RWPE1 (cell line): Measurements from ENCODE around the gene PSG1.
"Not testable (repeated sequence)": the region's sequence is repeated elsewhere in the genome, so short reads cannot be mapped to it uniquely, and the experiment has no call there.

ENCODE experiments used
- CTCF ChIA-PET: fragments of 350-600 bp; sonication (Branson Sonifier 250); formaldehyde crosslinking; extraction: SDS; loops from one replicate; lab custom pipeline; 2021; lab: Yijun Ruan, JAX
- POLR2A ChIA-PET: fragments of 400-600 bp; formaldehyde crosslinking; extraction: SDS; loops from one replicate; lab custom pipeline; 2020; ENCODE audit warnings: antibody characterized with exemption; ENCODE audit not compliant: low non-redundant PET; lab: Yijun Ruan, JAX
- DNase-seq: peaks from one replicate; pipeline ENCODE4 v3.0.0; 2012; ENCODE audit warnings: low spot score
- H3K27ac ChIP-seq: fragments of 450-650 bp; 2 replicates; pipeline ENCODE4 v1.5.1; 2017
- TF ChIP-seq, protein P1 (sequence below): fragments of 450-650 bp; conservative IDR thresholded peaks from 2 replicates; pipeline ENCODE4 v1.5.1; 2017; ENCODE audit warnings: low read depth, mild to moderate bottlenecking

Gene PSG1

DNA sequence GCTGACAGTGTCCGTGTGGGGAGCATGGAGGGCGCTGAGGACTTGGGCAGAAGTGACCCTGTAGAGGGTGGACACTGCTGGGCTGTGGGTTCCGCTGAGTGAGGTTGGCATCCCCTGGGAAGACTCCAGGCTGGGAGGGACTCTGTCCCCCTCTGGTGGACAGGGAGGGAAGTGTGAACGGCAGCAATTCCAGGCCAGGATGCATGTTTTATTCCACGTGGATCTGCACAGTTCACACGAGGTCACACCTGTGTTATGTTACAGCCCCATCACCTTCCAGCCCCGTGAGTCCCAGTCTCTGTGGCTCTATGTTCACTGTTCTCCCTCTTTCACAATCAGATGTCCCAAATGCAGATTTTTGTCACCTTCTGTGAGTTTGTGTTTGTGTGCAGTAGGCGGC is 1.8 kb upstream of the PSG1 start:
- POLR2A ChIA-PET, CTCF ChIA-PET, DNase-seq: not testable (repeated sequence)
- H3K27ac ChIP-seq: peak overlapping the region; percentile 62; the same call in 1 of the 2 replicates
- TF ChIP-seq, protein P1, sequence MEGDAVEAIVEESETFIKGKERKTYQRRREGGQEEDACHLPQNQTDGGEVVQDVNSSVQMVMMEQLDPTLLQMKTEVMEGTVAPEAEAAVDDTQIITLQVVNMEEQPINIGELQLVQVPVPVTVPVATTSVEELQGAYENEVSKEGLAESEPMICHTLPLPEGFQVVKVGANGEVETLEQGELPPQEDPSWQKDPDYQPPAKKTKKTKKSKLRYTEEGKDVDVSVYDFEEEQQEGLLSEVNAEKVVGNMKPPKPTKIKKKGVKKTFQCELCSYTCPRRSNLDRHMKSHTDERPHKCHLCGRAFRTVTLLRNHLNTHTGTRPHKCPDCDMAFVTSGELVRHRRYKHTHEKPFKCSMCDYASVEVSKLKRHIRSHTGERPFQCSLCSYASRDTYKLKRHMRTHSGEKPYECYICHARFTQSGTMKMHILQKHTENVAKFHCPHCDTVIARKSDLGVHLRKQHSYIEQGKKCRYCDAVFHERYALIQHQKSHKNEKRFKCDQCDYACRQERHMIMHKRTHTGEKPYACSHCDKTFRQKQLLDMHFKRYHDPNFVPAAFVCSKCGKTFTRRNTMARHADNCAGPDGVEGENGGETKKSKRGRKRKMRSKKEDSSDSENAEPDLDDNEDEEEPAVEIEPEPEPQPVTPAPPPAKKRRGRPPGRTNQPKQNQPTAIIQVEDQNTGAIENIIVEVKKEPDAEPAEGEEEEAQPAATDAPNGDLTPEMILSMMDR: peak; percentile 0; the same call in 1 of the 2 replicates

DNA sequence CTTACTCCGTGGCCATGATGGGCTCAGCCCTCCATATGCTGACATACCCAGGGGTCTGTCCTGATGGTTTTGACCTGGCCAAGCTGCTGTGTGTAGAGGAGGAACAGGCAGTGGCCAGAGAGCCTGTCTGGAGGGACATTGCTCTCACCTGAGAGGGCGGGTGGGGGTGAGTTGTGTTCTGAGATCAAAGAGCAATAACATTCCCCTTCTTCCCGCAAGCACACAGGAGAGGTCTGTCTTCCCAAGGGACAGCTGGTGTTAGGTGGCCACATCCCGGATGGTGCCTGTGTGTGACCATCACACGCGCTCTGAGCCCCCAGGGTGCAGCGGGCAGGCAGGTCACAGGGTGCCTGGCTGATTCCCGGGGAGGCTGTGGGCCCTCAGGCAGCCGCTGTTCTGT is 1.1 kb upstream of the PSG1 start:
- H3K27ac ChIP-seq, POLR2A ChIA-PET, CTCF ChIA-PET, DNase-seq: not testable (repeated sequence)

DNA sequence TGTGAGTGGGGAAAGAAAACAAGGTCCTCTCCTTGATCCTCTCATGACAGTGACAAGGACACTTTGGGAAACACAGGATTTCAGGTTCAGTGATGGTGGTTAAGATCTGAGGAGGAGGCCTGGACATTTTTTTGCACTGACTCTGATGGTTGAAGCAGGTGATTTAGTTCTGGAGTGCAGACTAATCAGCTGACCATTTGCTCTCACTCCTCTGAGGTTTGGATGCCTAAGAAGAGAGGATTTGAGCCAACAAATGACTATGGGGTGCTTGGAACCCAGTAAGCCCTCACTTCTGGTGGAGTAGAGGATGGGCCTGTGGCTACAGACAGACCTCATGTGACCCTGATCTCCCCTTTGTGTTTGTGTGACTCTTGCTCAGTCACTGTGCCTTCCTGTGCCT is 2.9 kb downstream of the PSG1 start:
- CTCF ChIA-PET, DNase-seq, POLR2A ChIA-PET: not testable (repeated sequence)
- peak overlapping the region; percentile 95 for H3K27ac ChIP-seq

DNA sequence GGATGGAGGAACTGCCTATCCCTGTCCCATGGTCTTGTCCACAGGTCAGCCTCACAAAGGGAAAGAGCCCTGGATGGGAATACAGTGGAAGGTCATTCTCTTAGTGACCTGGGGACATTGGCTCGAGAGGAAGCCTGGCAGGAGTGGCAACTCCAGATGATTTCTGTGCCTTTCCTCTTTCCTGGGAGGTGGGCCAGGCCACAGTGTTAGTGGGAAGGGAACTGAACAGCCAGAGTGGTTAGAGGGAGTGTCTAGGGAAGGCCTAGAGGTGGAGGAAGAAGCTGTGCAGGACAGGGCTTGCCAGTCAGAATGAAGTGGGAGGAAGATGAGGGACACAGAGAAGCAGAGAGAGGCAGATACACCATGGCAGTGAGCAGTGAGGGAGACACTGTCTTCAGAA is 3.6 kb downstream of the PSG1 start:
- peak overlapping the region; percentile 95 for H3K27ac ChIP-seq
- POLR2A ChIA-PET, DNase-seq, CTCF ChIA-PET: not testable (repeated sequence)

DNA sequence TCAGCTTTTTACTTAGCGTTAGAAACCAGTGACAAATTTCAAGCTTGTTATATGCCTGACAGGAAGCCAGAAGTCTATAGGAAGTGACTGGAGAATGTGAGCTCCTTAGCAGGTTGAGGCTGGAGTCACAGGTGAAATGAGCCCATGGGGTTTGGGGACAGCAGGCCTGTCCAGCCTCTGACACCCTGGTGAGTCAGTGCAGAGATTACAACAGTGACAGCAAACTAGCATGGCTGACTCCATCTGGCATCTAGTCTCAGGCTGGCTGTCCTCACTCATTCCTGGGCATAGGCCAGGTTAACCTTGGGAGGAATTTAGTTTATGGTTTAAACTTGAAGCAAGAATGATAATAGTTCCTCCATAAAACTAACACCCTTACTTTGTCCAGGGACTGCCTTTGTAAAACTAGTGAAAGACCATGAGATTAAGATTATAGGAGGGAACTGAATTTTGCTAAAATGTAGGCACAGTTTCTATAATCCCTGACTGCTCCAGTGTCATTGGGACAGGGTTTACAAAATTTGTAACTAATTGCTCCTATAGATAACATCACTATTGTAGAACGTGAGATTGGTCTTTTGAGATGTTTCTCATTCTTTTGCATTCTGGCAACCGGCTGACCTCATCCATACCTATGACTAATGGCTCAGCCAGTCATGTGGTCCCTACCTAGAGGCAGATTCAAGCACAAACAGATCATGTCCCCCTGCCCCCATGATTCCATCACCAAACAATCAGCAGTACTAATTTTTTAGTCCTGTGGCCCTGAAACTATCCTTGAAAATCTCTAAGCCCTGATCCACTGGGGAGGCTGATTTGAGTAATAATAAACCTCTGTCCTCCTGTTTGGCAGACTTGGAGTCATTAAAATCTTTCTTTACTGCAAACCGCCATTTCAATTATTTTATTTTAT is 4.4 kb downstream of the PSG1 start:
- peak overlapping the region; percentile 95 for H3K27ac ChIP-seq
- CTCF ChIA-PET: interaction anchor here (0.5 kb wide), 1 partner anchor 122 kb away, joined by 3 read pairs; no protein-coding TSS in a partner anchor
- POLR2A ChIA-PET: not testable (repeated sequence)
- DNase-seq: peak; percentile 33

DNA sequence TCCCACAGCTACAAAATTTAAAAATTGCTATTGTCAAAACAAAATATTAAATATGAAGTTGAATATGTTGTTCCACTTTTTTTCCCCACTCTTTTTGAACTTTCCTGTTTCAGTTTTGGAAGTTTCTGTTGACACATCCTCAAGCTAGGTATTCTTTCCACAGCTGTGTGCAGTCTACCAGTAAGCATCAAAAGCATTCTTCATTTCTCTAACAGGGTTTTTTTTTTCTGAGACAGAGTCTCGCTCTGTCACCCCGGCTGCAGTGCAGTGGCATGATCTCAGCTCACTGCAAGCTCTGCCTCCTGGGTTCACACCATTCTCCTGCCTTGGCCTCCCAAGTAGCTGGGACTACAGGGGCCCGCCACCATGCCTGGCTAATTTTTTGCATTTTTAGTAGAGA is 5.4 kb downstream of the PSG1 start:
- H3K27ac ChIP-seq: peak overlapping the region; percentile 94
- DNase-seq: not testable (repeated sequence)
- ChIA-PET POLR2A (interaction anchor here (0.7 kb wide), 1 partner anchor 116 kb away, joined by 3 read pairs; no protein-coding TSS in a partner anchor), CTCF (interaction anchor here (0.5 kb wide), 1 partner anchor 123 kb away, joined by 3 read pairs; no protein-coding TSS in a partner anchor)

DNA sequence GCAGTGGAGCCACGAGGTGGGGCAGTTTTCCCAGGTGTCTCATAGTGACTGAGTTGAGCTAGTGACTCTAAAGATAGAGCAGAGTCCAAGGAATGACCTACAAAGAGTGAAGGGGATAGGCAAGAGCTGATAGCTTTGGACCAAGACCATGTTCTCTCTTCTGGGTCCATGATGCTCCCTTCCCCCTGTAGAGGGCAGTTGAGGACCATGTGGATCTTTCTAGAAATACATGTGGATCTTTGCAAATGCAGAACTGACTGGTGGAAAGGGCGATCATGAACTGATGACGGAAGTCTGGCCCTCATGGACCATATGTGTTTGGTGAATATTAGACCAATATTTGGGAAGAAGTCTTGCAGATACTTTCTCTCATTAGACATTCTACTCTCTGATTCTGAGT is 6.9 kb downstream of the PSG1 start:
- POLR2A ChIA-PET: no interaction called here
- CTCF ChIA-PET: interaction anchor here (0.6 kb wide), 1 partner anchor 1398 kb away, joined by 5 read pairs; no protein-coding TSS in a partner anchor

DNA sequence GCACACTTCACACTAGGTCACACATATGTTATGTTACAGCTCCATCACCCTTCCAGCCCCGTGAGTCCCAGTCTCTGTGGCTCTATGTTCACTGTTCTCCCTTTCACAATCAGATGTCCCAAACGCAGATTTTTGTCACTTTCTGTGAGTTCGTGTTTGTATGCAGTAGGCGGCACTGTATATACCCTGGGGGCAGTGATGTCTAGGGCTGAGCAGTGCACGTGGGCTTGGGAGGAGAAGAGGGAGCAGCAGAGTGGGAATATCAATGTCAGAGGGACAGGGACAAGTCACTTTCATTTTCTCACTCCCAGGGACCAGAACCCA is 22.0 kb downstream of the PSG1 start:
- ChIA-PET POLR2A (no interaction called here), CTCF (no interaction called here)
- TF ChIP-seq, protein P1: peak; percentile 26
- no peak for DNase-seq
- H3K27ac ChIP-seq: peak overlapping the region; percentile 14; the same call in 1 of the 2 replicates

More for the DNA sequence above, 6.9 kb downstream of the PSG1 start:
- no peak overlapping the region; the same call in 1 of the 2 replicates for H3K27ac ChIP-seq
- DNase-seq: no peak
- TF ChIP-seq, protein P1: no peak

DNA sequence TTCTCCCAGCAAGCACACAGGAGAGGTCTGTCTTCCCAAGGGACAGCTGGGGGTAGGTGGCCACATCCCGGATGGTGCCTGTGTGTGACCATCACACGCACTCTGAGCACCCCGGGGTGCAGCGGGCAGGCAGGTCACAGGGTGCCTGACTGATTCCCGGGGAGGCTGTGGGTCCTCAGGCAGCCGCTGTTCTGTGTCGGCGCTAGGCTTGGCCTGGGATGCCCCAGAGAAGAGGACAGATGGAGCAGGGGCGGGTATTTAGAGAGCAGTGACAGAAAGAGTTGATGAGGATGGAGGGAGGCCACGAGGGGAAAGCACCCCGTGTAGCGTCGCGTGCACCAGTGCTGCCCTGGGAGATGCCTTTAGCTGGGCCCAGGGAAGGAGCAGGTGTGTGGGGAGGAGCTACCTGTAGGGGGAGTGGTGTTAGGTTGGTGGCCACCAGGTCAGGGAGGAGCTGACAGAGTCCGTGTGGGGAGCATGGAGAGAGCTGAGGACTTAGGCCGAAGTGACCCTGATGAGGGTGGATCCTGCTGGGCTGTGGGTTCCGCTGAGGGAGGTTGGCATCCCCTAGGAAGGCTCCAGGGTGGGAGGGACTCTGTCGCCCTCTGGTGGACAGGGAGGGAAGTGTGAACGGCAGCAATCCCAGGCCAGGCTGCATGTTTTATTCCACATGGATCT is 22.5 kb downstream of the PSG1 start:
- CTCF ChIA-PET: interaction anchor here (0.6 to 0.7 kb wide), 2 partner anchors 86 to 254 kb away, joined by 3 read pairs; no protein-coding TSS in a partner anchor
- peak overlapping the region; percentile 14; the same call in 1 of the 2 replicates for H3K27ac ChIP-seq
- TF ChIP-seq, protein P1: peak; percentile 59
- POLR2A ChIA-PET, DNase-seq: not testable (repeated sequence)

DNA sequence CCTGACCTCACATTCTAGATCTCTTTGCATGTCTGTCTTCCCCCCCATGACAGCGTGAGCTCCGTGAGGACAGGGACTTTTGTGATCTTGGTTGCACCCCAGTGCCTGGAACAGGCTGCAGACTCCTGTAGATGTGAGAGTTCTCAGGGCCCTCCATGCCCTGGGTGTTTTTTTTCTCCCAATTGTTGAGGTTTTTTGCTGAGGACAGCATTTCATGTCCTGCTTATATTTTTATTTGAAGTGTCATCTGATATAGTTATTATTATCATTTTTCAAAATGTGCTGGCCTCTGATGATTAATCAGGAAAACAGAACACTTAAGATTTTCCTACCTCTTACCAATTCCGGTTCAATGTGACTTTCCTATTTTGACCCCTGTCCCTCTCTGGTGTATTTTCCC is 24.8 kb downstream of the PSG1 start:
- CTCF ChIA-PET, H3K27ac ChIP-seq, DNase-seq, POLR2A ChIA-PET: not testable (repeated sequence)

DNA sequence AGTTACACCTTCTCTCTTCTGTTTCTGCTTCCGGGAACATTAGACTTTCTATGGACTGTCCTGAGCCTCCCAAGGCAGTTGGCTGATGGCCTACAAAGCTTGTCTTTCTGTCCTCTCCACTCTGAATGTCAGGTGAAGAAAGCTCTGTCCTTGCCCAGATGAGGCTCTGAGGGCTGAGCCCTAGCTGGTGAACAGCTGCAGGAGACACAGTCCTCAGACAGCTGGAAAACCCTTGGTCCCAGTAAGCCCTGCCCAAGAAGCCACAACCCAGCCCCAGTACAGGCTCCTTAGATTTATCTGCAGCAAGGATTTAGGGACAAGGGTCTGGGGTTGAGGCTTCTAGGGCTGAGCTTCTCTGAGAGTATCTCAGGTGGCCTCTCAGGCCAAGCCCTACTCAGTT is 26.3 kb downstream of the PSG1 start:
- CTCF ChIA-PET: interaction anchor here (0.6 kb wide), 1 partner anchor 30 kb away, joined by 3 read pairs; no protein-coding TSS in a partner anchor
- POLR2A ChIA-PET, DNase-seq: not testable (repeated sequence)
- peak overlapping the region; percentile 97 for H3K27ac ChIP-seq

DNA sequence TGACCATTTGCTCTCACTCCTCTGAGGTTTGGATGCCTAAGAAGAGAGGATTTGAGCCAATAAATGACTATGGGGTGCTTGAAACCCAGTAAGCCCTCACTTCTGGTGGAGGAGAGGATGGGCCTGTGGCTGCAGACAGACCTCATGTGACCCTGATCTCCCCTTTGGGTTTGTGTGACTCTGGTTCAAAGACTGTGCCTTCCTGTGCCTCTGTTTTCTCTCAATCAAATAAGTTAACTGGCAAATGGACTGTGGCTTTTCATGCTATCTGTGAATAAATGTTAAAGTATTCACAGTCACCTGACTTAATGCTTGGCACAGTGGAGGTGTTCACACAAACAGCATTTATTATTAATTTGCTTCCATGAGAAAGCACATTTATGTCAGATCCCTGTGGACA is 26.7 kb downstream of the PSG1 start:
- DNase-seq, POLR2A ChIA-PET: not testable (repeated sequence)
- CTCF ChIA-PET: interaction anchor here (0.6 to 0.7 kb wide), 3 partner anchors 30 to 1841 kb away, joined by 3 to 4 read pairs (median 3); no protein-coding TSS in a partner anchor
- H3K27ac ChIP-seq: peak overlapping the region; percentile 97
